Neural progenitor cell (in vitro differentiated cells): ENCODE measurements around the gene GOLGA5.

Experiments used
- EZH2 ChIP-seq: fragments of 200-600 bp; sonication (generic); IDR thresholded peaks from 2 replicates; pipeline ENCODE4 v1.6.1; 2017; ENCODE audit warnings: antibody characterized with exemption, mild to moderate bottlenecking, moderate library complexity
- EZH2phosphoT487 ChIP-seq: fragments of 200-600 bp; sonication (generic); IDR thresholded peaks from 2 replicates; pipeline ENCODE4 v1.6.1; 2017; ENCODE audit warnings: antibody characterized with exemption
- TF ChIP-seq, protein P1 (sequence below): fragments of 200-600 bp; sonication (generic); IDR thresholded peaks from 2 replicates; pipeline ENCODE4 v1.5.1; 2017; ENCODE audit warnings: antibody characterized with exemption, mild to moderate bottlenecking

DNA sequence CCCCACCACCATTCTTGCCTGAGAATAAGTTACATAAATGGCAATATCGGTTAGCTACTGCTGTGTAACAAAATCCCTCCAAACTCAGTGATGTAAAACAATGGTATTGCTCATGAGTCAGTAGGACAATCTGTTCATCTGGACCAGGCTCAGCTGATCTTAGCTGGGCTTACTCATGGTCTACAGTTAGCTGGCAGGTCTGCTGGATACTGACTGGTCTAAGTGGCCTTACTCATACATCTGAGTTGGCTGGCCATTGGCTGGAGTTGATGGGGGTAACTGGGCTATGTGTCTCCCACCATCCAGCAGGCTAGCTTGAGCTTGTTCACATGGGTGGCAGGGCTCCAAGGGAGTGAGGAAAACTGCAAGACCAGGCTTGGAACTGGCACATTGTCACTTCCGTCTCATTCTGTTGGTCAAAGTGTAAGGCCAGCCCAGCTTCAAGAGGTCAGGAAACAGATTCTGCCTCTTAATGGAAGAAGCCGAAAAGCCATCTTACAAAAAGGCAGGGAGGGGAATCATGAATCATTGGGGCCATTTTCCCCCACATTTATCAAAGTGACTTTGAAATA, 72.2 kb downstream of the GOLGA5 start:
- TF ChIP-seq EZH2phosphoT487, result no peak
- TF ChIP-seq, protein P1, sequence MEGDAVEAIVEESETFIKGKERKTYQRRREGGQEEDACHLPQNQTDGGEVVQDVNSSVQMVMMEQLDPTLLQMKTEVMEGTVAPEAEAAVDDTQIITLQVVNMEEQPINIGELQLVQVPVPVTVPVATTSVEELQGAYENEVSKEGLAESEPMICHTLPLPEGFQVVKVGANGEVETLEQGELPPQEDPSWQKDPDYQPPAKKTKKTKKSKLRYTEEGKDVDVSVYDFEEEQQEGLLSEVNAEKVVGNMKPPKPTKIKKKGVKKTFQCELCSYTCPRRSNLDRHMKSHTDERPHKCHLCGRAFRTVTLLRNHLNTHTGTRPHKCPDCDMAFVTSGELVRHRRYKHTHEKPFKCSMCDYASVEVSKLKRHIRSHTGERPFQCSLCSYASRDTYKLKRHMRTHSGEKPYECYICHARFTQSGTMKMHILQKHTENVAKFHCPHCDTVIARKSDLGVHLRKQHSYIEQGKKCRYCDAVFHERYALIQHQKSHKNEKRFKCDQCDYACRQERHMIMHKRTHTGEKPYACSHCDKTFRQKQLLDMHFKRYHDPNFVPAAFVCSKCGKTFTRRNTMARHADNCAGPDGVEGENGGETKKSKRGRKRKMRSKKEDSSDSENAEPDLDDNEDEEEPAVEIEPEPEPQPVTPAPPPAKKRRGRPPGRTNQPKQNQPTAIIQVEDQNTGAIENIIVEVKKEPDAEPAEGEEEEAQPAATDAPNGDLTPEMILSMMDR, result no peak
- TF ChIP-seq EZH2, result no peak
